Stimulated activated CD4-positive, alpha-beta T cell treated with anti-CD3 and anti-CD28 coated beads, Interleukin-12 subunit alpha, Interleukin-12 subunit beta, amount 100 ng/mL, for 48 hours (primary cell): Measurements from ENCODE around the gene DHRS1.
"Not testable (repeated sequence)": the region's sequence is repeated elsewhere in the genome, so short reads cannot be mapped to it uniquely, and the experiment has no call there.

Experiments used
- DNase-seq, 3 donors: peaks; one replicate each; pipeline ENCODE4 v3.0.0-alpha.2; 2020; ENCODE audit warnings: low read depth in 2 of 3, low spot score in 1 of 3

Gene DHRS1

GRCh38 chr14:24329073-24329663, 29.6 kb upstream of the DHRS1 start:
- no peak for DNase-seq

- DNase-seq = not testable (repeated sequence)
Observed at GRCh38 chr14:24327914-24328313, 28.3 kb upstream of the DHRS1 start.

- no peak for DNase-seq
Observed at GRCh38 chr14:24327303-24327702, 27.7 kb upstream of the DHRS1 start.

GRCh38 chr14:24325963-24326362, 26.4 kb upstream of the DHRS1 start:
- DNase-seq = no peak

GRCh38 chr14:24325041-24325530, 25.5 kb upstream of the DHRS1 start:
- no peak for DNase-seq

GRCh38 chr14:24324024-24324423, 24.4 kb upstream of the DHRS1 start:
- DNase-seq = no peak

- DNase-seq = no peak
Observed at GRCh38 chr14:24323341-24323740, 23.8 kb upstream of the DHRS1 start.

- no peak for DNase-seq
Observed at GRCh38 chr14:24322672-24323071, 23.1 kb upstream of the DHRS1 start.

- no peak for DNase-seq
Observed at GRCh38 chr14:24321212-24321975, 21.8 kb upstream of the DHRS1 start.

- no peak for DNase-seq
Observed at GRCh38 chr14:24317141-24317928, 17.8 kb upstream of the DHRS1 start.

- no peak for DNase-seq
Observed at GRCh38 chr14:24316597-24316950, 17.0 kb upstream of the DHRS1 start.

GRCh38 chr14:24315807-24316596, 16.4 kb upstream of the DHRS1 start:
- no peak for DNase-seq

- no peak for DNase-seq
Observed at GRCh38 chr14:24315243-24315806, 15.7 kb upstream of the DHRS1 start.

GRCh38 chr14:24314377-24315193, 15.0 kb upstream of the DHRS1 start:
- no peak for DNase-seq

GRCh38 chr14:24313913-24314312, 14.3 kb upstream of the DHRS1 start:
- DNase-seq = no peak

GRCh38 chr14:24312736-24313507, 13.3 kb upstream of the DHRS1 start:
- DNase-seq = no peak

GRCh38 chr14:24311837-24312615, 12.4 kb upstream of the DHRS1 start:
- no peak for DNase-seq
